Vagina (tissue), 2 donors: ENCODE results near the gene GPRASP3.

ENCODE experiments used
- POLR2A ChIP-seq, 2 donors: fragments of 450-650 bp; IDR thresholded peaks; one replicate each; pipeline ENCODE4 v1.6.1; 2017; ENCODE audit warnings: antibody characterized with exemption in 2 of 2, mild to moderate bottlenecking in 2 of 2, moderate library complexity in 2 of 2
- TF ChIP-seq, protein P1 (sequence below), 3 experiments: fragments of 450-650 bp in 2 of 3; fragments of 200-600 bp in 1 of 3; sonication (generic) in 1 of 3; IDR thresholded peaks; one replicate each; pipeline ENCODE4 v1.5.1; 2017 to 2019; ENCODE audit warnings: antibody characterized with exemption in 3 of 3, mild to moderate bottlenecking in 2 of 3, moderate library complexity in 2 of 3

DNA sequence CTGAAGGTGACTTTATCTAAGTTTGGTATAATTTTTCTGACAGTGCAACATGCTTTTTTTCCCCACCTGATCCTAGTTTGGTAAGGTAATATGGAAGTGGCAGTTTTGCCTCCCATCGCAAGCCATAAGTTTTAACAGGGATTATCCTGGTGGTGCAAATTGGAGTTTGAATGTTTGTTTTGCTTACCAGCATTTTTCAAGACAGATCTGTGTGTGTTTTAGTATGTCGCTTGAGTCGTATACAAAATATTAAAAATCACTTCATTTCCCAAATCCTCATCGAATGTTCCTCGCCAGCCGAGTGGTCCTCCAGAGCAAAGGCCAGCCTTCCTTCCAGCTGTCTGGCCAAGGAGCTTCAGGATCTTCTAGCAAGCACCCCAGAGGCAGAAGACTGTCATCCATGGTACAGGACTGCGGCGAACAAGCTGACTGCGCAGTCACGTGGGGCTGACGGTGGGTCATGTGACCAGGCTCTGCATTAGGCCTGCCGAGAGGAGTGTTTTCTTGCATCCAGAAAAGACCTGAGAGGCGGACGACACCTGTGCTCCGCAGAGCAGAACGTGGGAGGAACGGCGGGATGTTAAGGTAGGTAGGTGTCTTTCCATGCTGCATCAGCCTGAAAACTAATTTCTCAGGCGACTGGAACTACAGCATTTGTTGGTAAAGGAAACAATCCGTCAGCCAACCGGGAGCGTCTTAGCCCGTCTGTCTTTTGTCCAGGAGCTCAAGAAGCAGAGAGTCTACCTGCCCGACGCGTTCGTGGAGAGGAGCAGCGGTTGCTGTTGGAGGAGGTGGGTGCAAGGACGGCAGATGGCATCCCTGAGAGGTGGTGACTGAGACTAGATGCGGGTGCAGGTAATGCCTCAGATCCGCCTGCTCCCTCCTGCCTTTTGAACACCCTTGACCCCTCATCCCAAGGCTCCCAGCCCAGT, at the start of gene GPRASP3:
- TF ChIP-seq, protein P1, sequence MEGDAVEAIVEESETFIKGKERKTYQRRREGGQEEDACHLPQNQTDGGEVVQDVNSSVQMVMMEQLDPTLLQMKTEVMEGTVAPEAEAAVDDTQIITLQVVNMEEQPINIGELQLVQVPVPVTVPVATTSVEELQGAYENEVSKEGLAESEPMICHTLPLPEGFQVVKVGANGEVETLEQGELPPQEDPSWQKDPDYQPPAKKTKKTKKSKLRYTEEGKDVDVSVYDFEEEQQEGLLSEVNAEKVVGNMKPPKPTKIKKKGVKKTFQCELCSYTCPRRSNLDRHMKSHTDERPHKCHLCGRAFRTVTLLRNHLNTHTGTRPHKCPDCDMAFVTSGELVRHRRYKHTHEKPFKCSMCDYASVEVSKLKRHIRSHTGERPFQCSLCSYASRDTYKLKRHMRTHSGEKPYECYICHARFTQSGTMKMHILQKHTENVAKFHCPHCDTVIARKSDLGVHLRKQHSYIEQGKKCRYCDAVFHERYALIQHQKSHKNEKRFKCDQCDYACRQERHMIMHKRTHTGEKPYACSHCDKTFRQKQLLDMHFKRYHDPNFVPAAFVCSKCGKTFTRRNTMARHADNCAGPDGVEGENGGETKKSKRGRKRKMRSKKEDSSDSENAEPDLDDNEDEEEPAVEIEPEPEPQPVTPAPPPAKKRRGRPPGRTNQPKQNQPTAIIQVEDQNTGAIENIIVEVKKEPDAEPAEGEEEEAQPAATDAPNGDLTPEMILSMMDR (IDR thresholded peaks at IDR 0.05), result no peak
- no peak for TF ChIP-seq POLR2A (IDR thresholded peaks at IDR 0.05)
